Erythroblast (primary cell): ENCODE results near the gene FOXE1.

Source experiments
- DNase-seq, 2 experiments: peaks; one replicate each; lab custom pipeline; 2025; lab: John Stamatoyannopoulos, UW
- GATA1 ChIP-seq: IDR thresholded peaks from 2 replicates; pipeline ENCODE4 v1.6.1; 2011; ENCODE audit warnings: low read depth, mild to moderate bottlenecking, control low read depth, low read length, moderate library complexity
- POLR2A ChIP-seq: IDR thresholded peaks from 2 replicates; pipeline ENCODE4 v1.6.1; 2011; ENCODE audit warnings: mild to moderate bottlenecking, low read length

FOXE1 gene

DNA sequence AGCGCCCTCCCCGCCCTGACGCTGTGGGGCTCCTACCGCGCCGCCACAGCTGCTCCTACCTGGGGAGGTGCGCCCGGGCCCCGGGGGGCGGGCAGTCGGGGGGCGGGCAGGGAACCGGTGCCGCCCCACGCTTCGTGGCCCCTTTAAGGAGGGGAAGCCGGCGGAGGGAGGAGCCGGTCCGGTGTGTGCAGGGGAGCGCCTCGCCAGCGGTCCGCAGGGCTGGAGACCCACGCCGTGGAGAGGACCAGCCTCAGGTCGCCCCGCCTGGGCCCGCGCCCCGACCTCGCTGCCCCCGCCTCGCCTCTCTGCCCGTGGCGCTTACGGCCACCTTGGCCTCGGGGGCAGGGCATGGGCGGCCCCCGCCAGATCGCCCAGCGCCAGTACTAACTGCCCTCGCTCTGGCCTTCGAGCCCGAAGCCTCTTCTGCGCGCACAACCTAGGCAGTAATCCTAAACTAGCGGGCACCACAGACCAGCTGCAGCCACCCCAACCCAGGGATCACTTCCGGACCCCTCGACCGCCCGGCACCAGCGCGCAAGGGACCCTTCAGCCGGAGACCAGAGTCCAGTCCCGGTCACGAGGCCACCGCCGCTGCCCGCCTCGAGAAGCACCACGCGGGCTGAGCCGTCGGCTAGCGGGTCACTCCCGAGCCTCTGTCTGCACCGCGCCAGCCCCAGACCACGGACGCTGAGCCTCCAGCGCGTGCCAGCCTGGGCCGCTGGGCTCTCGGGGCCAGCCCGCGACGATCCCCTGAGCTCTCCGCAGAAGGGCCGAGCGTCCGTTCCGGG, at the start of gene FOXE1:
Gene FOXE1, plus strand, starts transcription at position 171 of the 788 bp plus-strand sequence. CDS start 689 bp downstream, outside the sequence.
- TF ChIP-seq GATA1 (no peak), POLR2A (no peak)
- no peak for DNase-seq

DNA sequence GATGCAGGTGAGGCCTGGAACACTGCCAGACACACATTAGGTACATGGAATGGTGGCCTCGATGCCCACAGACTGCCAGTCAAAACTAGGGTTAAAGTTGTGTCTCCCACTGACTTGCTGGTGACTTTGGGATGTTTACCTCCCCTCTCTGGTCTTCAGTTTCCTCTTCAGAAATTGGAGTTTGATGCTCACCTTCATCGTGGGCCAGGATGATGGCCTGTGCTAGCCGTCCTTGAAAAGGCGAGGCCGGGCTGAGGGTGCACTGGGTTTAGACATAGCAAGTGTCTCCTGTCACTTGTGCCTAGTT, 49.0 kb upstream of the FOXE1 start:
- DNase-seq: no peak
- TF ChIP-seq POLR2A: no peak
- TF ChIP-seq GATA1: no peak

DNA sequence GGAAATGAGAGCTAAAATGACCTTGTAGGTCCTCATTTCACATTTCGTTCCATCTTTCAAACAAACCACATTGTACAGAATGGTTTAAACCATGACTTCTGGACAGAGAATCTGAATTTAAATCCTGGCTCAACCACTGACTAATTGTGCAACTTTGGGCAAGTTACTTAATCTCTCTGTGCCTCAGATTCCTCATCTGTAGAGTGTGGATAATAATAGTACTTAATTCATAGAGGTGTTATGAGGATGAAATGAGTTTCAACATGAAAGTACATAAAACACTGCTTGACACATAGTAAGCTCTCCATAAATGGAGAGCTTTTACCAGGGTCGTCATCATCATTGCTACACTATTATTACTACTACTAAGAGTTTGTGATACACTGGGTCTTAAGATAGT, 46.3 kb upstream of the FOXE1 start:
- TF ChIP-seq GATA1 (no peak), POLR2A (no peak)
- DNase-seq: no peak

DNA sequence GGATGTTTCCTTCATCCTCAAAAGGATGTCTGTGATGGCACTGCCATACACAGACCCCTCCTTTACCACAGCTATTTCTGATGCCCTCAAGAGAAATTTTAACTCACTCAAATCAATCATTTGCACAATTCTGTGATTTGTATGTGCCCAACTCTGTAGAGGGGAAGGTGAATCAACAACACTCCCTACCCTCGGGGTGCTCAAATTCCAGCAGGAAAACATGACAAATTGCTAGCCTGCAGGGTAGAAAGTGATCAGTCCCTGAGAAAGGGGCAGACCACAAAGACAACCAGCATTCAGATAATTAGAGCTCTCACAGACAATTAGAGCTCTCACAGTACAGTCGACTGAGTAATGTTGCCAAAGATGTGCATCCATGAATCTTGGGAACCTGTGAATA, 45.3 kb upstream of the FOXE1 start:
- TF ChIP-seq GATA1 (no peak), POLR2A (no peak)
- no peak for DNase-seq

DNA sequence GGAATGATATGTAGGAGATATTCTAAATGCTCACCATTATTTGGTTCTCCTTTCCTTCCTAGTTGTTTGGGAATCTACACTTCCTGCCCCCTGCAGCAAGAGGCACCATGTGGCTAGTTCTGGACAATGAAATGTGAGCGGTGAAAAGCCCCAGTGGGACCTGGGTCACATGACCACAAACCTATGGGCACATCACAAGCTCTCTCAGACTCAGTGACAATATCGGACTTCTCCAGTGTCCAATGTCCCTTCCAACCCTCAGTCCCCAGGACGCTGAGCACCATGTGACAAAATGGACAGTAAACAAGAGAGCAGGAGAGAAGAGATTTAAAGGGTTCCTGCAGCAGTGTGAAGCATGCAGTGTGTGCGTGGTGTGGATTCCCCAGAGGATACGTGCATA, 44.6 kb upstream of the FOXE1 start:
- TF ChIP-seq GATA1 (no peak), POLR2A (no peak)
- DNase-seq: no peak

- TF ChIP-seq GATA1 (no peak), POLR2A (no peak)
- no peak for DNase-seq
Observed at GRCh38 chr9:97808972-97809371, 44.1 kb upstream of the FOXE1 start.

GRCh38 chr9:97809666-97810344, 43.2 kb upstream of the FOXE1 start:
- no peak for DNase-seq
- TF ChIP-seq GATA1 (no peak), POLR2A (no peak)

- TF ChIP-seq POLR2A: no peak
- no peak for TF ChIP-seq GATA1
- no peak for DNase-seq
Observed at GRCh38 chr9:97811533-97812246, 41.3 kb upstream of the FOXE1 start.

GRCh38 chr9:97812247-97812543, 40.8 kb upstream of the FOXE1 start:
- DNase-seq: no peak
- TF ChIP-seq GATA1: no peak
- no peak for TF ChIP-seq POLR2A

- no peak for DNase-seq
- TF ChIP-seq GATA1 (no peak), POLR2A (no peak)
Observed at GRCh38 chr9:97813072-97813471, 40.0 kb upstream of the FOXE1 start.

GRCh38 chr9:97819735-97820134, 33.3 kb upstream of the FOXE1 start:
- TF ChIP-seq POLR2A (no peak), GATA1 (no peak)

GRCh38 chr9:97820373-97820772, 32.7 kb upstream of the FOXE1 start:
- no peak for DNase-seq
- no peak for TF ChIP-seq GATA1

More at GRCh38 chr9:97819735-97820134, 33.3 kb upstream of the FOXE1 start:
- DNase-seq: no peak

- no peak for TF ChIP-seq POLR2A
- no peak for DNase-seq
Observed at GRCh38 chr9:97830884-97831829, 21.9 kb upstream of the FOXE1 start.
